NCI-H2107 (cell line): Measurements from ENCODE around the gene RRP36.

Experiments
- DNase-seq: peaks from one replicate; lab custom pipeline; 2025; lab: John Stamatoyannopoulos, UW

The RRP36 gene

DNA sequence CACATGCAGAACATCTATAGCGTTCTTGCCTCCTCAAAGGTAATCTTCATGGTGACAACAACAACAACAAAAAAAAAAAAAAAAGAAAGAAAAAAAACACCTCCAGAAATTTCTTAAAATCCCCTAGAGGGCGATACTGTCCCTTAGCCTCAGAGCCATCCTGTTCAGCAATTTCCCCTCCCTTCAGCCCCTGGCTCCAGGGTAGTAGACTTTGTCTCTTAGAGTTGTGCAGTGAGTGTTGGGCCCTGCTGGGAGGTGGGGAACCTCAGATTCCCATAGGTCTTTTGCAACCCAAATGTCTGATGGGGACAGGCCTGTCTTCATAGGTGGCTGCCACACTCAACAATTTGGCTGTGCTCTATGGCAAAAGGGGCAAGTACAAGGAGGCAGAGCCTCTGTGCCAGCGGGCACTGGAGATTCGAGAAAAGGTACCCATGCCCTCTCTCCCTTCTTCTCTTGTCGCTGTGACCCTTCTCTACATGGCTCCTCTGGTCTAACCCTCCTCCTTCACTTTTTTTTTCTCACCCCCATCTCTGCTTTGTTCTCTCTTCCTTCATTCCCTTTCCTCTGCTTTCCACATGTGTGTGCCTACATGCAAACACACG lies 48.7 kb downstream of the RRP36 start:
- DNase-seq = no peak

DNA sequence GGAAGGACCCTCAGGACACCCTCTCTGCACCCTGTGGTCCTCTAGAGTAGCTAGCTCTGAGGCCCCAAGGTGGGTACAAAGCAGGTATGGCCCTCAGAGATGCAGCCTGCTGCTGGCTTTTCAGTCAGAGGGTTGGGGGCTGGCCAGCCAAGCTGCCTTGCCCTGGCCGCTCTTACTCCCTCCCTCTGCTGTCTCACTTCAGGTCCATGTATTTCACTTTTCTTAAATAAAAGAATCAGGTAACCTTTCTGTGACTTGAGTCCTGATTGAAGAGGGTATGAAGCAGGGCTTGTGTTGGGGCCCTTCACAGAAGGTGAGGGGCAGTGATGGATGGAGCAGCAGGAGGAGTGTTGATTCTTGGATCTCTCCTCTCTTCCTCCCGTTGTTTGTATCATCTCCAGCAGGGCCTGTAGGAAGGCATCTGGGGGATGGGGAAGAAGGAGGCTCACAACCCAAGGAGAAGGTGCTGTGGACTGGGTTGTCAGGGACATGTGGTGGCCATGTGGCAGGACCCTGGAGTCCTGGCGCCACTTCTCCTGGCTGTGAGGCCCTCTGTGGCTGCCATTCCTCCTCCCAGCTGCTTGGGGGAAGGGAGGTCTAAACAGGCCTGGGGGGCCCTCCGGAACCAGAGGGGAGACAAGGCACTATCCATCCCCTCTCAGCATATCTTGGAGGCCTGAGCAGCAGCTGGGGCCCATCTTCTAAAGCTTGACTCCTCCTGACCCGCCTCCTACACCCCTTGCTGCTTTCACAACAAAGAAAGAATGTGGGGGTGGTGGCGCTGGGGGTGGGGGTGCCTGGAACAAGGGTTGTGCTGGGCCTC lies 53.6 kb downstream of the RRP36 start:
- DNase-seq = no peak

DNA sequence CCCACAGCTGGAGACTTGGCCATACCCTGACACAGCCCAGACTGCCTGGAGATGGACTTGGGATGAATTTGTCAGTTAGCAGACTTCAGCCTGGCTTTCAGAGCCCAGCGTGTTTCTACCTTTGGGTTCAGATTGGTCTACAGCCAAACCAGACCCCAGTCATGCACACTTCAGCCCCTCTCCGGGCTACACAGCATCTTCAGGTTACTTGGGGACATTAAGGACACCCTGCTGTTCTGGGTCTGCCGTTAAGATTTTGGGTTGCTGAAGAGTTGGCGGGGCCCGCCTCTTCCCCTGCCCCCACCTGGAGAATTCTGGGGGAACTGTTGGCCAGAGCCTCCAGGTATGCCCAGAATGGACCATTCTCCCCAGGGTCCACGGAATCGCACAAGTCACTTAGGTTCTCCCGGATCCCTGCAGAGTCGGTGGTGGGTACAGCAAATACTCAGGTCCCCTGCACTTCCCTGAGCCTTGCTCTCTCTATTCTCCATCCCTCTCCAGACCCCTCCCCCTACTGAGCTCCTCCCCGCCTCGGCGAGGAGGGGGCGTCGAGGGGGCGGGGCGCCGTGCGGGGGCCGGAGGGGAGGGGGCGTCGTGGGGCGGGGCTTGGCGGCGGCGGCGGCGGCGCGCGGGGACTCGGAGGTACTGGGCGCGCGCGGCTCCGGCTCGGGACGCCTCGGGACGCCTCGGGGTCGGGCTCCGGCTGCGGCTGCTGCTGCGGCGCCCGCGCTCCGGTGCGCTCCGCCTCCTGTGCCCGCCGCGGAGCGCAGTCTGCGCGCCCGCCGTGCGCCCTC lies 54.4 kb downstream of the RRP36 start, which contains the start of gene PTK7:
PTK7 (plus strand) TSS at position 645 of the 794 bp plus-strand sequence. CDS start 175 bp downstream, outside the sequence.
- peak; percentile 35 for DNase-seq

DNA sequence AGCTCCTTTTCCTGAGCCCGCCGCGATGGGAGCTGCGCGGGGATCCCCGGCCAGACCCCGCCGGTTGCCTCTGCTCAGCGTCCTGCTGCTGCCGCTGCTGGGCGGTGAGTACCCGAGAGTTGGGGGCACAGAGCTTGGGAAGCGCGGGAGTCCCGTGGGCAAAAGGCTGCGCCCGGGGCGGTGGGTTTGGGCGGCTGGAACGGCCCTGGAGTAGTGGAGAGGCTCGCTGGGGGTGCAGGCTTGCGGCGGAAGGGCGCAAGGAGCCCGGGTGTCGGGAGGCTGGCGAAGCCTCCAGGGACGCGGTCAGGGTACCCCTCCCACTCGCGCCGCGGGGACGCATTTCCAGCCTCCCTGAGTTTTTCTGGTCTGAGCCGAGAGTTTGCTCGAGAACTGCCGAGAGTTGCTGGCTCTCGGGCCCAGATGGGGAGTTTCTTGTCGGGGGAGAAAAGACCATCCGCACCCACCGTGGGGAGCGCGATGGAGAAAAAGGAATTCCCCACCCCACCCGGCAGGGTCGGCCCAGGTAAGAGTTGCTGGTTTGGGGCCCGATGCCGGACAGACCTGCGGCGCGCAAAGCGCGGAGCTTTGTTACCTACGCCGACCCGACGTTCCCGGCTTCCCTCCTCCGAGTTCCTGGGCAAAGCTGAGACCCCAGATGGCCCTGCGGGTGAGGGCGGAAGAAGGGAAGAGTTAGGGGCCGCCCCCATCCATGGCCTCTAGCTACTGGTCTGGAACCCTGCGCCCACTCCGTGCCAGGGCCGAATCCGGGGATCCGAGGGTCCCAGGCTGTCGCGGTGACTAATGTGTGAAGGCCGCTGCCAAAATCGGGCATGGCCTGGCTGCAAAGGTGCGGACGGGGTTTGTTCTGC lies 55.3 kb downstream of the RRP36 start:
- DNase-seq = no peak

DNA sequence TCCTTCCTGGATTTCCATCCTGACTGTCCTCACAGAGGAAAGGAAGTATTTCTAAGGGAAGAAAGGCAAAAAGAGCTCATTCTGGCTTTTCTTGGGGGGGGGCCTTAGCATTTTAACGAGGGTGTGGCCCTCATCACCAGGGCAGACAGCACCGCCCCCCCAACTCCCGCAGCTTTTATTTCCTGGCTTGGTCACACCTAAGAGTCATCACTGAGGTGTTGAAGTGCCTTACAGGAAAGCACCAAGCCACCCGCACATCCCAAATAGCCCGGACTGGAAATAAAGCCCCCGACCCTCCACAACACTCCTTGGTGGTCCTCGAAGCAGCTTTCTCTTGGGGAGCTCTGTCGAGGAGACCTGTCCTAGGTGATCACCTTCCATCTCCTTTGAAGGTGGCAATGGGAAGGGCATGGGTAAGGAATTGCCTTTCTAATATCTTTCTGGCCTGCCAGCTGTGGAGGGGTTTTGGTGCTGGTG lies 55.9 kb downstream of the RRP36 start:
- DNase-seq = no peak

DNA sequence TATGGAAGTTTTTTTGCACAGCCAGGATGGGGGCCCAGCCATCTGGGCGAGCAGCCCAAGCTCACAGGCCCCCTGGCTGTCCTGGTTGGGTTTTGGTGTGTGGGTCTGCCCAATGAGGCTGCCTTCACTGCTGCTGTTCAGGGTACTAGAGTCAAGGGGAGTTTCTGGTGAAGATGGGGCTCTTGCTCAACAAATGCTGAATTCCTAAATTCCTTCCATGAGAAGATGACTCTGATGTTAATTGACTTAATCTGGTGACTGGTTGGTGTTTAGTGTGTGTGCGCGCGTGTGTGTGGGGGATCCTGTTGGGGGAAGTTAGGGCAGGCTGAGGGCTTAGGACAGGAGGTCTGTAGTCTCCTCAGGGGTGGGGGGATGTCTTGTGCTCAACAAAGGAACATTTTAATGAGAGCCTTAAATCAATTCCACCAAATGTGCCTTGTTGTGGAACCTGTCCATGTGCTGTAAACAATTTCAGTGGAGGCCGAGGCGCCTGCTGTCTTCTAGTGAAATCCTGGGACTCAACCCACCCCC lies 56.6 kb downstream of the RRP36 start:
- DNase-seq = no peak

DNA sequence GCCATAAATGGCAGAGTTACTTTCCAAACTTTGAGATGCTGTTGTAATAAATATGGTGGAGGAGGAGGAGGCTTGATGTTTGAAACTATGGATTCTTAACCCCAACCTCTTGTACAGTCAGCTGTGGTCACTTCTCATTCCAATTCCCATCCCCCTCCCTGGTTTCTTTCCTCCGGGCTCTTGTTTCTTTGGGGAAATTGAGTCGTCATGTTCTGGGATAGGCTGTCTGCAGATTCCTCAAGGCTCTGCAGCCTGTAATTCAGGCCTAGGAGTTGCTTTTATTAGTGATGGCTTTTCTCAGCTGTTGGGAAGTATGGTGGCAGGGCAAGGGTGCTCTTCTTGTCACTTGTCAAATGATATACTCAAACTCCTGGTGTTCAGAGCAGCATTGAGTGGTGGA lies 57.3 kb downstream of the RRP36 start:
- no peak for DNase-seq
